ENCODE data around the gene KLHL12.

KLHL12 gene

GRCh38 chr1:202958544-202959275 is 31.7 kb upstream of the KLHL12 start:
- Histone ChIP-seq H3K4me2 (ENCODE audit: low read length) (peak overlapping the region; percentile 88), H3K36me3 (ENCODE audit: insufficient read depth, low read length) (peaks cover 18% of the 10 kb centered on the region), H3K27me3 (ENCODE audit: insufficient read depth, low read length) (no peaks in the 10 kb centered on the region), H3K79me2 (ENCODE audit: insufficient read depth, low read length) (peaks cover 34% of the 10 kb centered on the region), H4K20me1 (ENCODE audit: insufficient read depth, low read length) (no peaks in the 10 kb centered on the region), H3K9me2 (ENCODE audit: low read depth, low read length) (no peaks in the 10 kb centered on the region), H3K9me3 (ENCODE audit: low read length) (no peaks in the 10 kb centered on the region), H3K4me3 (ENCODE audit: low read depth, low read length, poor library complexity, severe bottlenecking) (peak overlapping the region; percentile 93), H3F3A (ENCODE audit: insufficient read depth, low read length) (no peaks in the 10 kb centered on the region), H3K4me1 (ENCODE audit: insufficient read depth, low read length, severe bottlenecking) (peaks cover 25% of the 10 kb centered on the region), H2AFZ (ENCODE audit: low read length) (peak overlapping the region; percentile 78), H3K27ac (ENCODE audit: low read depth, low read length, poor library complexity, severe bottlenecking) (peak overlapping the region; percentile 24), H3K9ac (ENCODE audit: low read length) (peak overlapping the region; percentile 78)
- TF ChIP-seq CTCF (IDR thresholded peaks at IDR 0.05; ENCODE audit: low read length) (no peak), EZH2 (IDR thresholded peaks at IDR 0.05; ENCODE audit: borderline replicate concordance, low read length) (no peak)

GRCh38 chr1:202957733-202958543 is 30.9 kb upstream of the KLHL12 start, which contains the start of gene ADIPOR1:
ADIPOR1 (minus strand) TSS chr1:202958312; CDS start chr1:202951070, 7,242 bp downstream.
- Histone ChIP-seq H2AFZ (ENCODE audit: low read length) (peak within 1 kb of the TSS; percentile 78), H3K79me2 (ENCODE audit: insufficient read depth, low read length) (peaks cover 42% of the 10 kb centered on the region), H3K9ac (ENCODE audit: low read length) (peak within 1 kb of the TSS; percentile 83), H3K4me3 (ENCODE audit: low read depth, low read length, poor library complexity, severe bottlenecking) (peak within 1 kb of the TSS; percentile 93), H3K36me3 (ENCODE audit: insufficient read depth, low read length) (peaks cover 10% of the 10 kb centered on the region), H3K4me2 (ENCODE audit: low read length) (peak within 1 kb of the TSS; percentile 88), H3K4me1 (ENCODE audit: insufficient read depth, low read length, severe bottlenecking) (peaks cover 27% of the 10 kb centered on the region), H3K9me2 (ENCODE audit: low read depth, low read length) (no peaks in the 10 kb centered on the region), H3K27ac (ENCODE audit: low read depth, low read length, poor library complexity, severe bottlenecking) (peak within 1 kb of the TSS; percentile 24), H3K27me3 (ENCODE audit: insufficient read depth, low read length) (no peaks in the 10 kb centered on the region), H3K9me3 (ENCODE audit: low read length) (no peaks in the 10 kb centered on the region), H4K20me1 (ENCODE audit: insufficient read depth, low read length) (no peaks in the 10 kb centered on the region), H3F3A (ENCODE audit: insufficient read depth, low read length) (no peaks in the 10 kb centered on the region)
- no peak for TF ChIP-seq CTCF (IDR thresholded peaks at IDR 0.05; ENCODE audit: low read length)
- no peak for TF ChIP-seq EZH2 (IDR thresholded peaks at IDR 0.05; ENCODE audit: borderline replicate concordance, low read length)

- no peaks in the 10 kb centered on the region for H4K20me1 ChIP-seq (ENCODE audit: insufficient read depth, low read length)
- H3F3A ChIP-seq (ENCODE audit: insufficient read depth, low read length), result no peaks in the 10 kb centered on the region
Observed at GRCh38 chr1:202956969-202957368, 29.9 kb upstream of the KLHL12 start.

More at GRCh38 chr1:202956969-202957368, 29.9 kb upstream of the KLHL12 start:
- Histone ChIP-seq H3K36me3 (ENCODE audit: insufficient read depth, low read length) (0 out of 2 replicates have a peak, but pooled peaks cover under 1% of the 10 kb centered on the region), H3K4me3 (ENCODE audit: low read depth, low read length, poor library complexity, severe bottlenecking) (peak overlapping the region; percentile 93), H3K27ac (ENCODE audit: low read depth, low read length, poor library complexity, severe bottlenecking) (no peak overlapping the region), H3K4me1 (ENCODE audit: insufficient read depth, low read length, severe bottlenecking) (peaks cover 30% of the 10 kb centered on the region), H3K79me2 (ENCODE audit: insufficient read depth, low read length) (peaks cover 52% of the 10 kb centered on the region), H3K9ac (ENCODE audit: low read length) (peak overlapping the region; percentile 83), H3K9me2 (ENCODE audit: low read depth, low read length) (no peaks in the 10 kb centered on the region), H3K27me3 (ENCODE audit: insufficient read depth, low read length) (no peaks in the 10 kb centered on the region), H3K9me3 (ENCODE audit: low read length) (no peaks in the 10 kb centered on the region), H3K4me2 (ENCODE audit: low read length) (peak overlapping the region; percentile 82), H2AFZ (ENCODE audit: low read length) (no peak overlapping the region)
- TF ChIP-seq CTCF (IDR thresholded peaks at IDR 0.05; ENCODE audit: low read length), result no peak
- TF ChIP-seq EZH2 (IDR thresholded peaks at IDR 0.05; ENCODE audit: borderline replicate concordance, low read length), result no peak

Measured in OCI-LY1 (cell line).